G401.6 (cell line): ENCODE data around the gene CEBPE.

ENCODE experiments used
- FAIRE-seq: peaks from 2 replicates; lab custom pipeline; 2012; peaks lifted over from hg19 to GRCh38; lab: Jason Lieb, UNC

Gene CEBPE

GRCh38 chr14:23143911-23144310 is 24.9 kb upstream of the CEBPE start:
- FAIRE-seq, result no peak

GRCh38 chr14:23142826-23143225 is 23.8 kb upstream of the CEBPE start:
- no peak for FAIRE-seq

- no peak for FAIRE-seq
These were observed 22.8 kb upstream of the CEBPE start for GRCh38 chr14:23141706-23142444.

- FAIRE-seq, result no peak
These were observed 21.3 kb upstream of the CEBPE start for GRCh38 chr14:23140371-23140770.

GRCh38 chr14:23139874-23140273 is 20.8 kb upstream of the CEBPE start:
- no peak for FAIRE-seq

GRCh38 chr14:23137813-23138535 is 18.9 kb upstream of the CEBPE start:
- no peak for FAIRE-seq

- FAIRE-seq, result no peak
These were observed 18.2 kb upstream of the CEBPE start for GRCh38 chr14:23137192-23137812.

GRCh38 chr14:23136566-23137133 is 17.6 kb upstream of the CEBPE start:
- no peak for FAIRE-seq

GRCh38 chr14:23132970-23133369 is 13.9 kb upstream of the CEBPE start:
- FAIRE-seq, result no peak

- FAIRE-seq, result no peak
These were observed 12.4 kb upstream of the CEBPE start for GRCh38 chr14:23131482-23131881.

GRCh38 chr14:23130871-23131270 is 11.8 kb upstream of the CEBPE start:
- FAIRE-seq, result no peak

GRCh38 chr14:23129759-23130316 is 10.8 kb upstream of the CEBPE start:
- no peak for FAIRE-seq

GRCh38 chr14:23128969-23129758 is 10.1 kb upstream of the CEBPE start:
- FAIRE-seq, result no peak

GRCh38 chr14:23127861-23128260 is 8.8 kb upstream of the CEBPE start:
- no peak for FAIRE-seq

- FAIRE-seq, result no peak
These were observed 7.7 kb upstream of the CEBPE start for GRCh38 chr14:23126548-23127278.

GRCh38 chr14:23125933-23126524 is 7.0 kb upstream of the CEBPE start:
- FAIRE-seq, result no peak

GRCh38 chr14:23125011-23125410 is 6.0 kb upstream of the CEBPE start:
- FAIRE-seq, result no peak

GRCh38 chr14:23124337-23124954 is 5.4 kb upstream of the CEBPE start:
- FAIRE-seq, result no peak

GRCh38 chr14:23123419-23123818 is 4.4 kb upstream of the CEBPE start:
- no peak for FAIRE-seq

- no peak for FAIRE-seq
These were observed 3.0 kb upstream of the CEBPE start for GRCh38 chr14:23122086-23122485.
